C4-2B (cell line): ENCODE results near the gene TMPRSS9.

ENCODE experiments used
- H3K27ac ChIP-seq: fragments of 450-650 bp; 2 replicates; pipeline ENCODE4 v1.5.1; 2017
- ZFX ChIP-seq: fragments of 450-650 bp; IDR thresholded peaks from 2 replicates; pipeline ENCODE4 v1.6.1; 2017
- TF ChIP-seq, protein P1 (sequence below): fragments of 450-650 bp; conservative IDR thresholded peaks from 2 replicates; pipeline ENCODE4 v1.5.1; 2017; ENCODE audit warnings: mild to moderate bottlenecking

The TMPRSS9 gene

DNA sequence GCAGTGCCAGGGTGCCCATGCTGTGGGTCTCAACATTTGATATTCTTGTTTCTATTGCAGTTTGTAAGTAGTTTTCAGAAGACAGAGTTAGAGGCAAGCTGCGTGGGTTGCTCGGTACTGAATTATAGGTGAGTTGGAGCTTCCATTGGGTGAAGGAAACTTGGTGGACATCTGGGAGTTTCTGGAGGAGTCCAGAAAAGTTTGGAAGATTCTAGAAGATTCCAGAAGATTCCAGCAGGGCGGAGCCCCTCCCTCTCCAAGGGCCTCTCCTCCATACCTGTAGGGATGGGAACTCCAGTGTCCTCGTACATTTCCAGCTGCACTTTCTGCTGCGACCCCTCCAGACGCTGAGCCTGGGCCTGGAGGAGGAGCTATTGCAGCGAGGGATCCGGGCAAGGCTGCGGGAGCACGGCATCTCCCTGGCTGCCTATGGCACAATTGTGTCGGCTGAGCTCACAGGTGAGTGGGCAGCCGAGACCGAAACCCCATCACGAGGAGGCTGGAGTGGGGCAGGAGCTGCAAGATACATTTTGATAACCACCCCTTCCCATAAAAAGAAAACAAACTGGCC, 38.8 kb downstream of the TMPRSS9 start:
- TF ChIP-seq, protein P1, sequence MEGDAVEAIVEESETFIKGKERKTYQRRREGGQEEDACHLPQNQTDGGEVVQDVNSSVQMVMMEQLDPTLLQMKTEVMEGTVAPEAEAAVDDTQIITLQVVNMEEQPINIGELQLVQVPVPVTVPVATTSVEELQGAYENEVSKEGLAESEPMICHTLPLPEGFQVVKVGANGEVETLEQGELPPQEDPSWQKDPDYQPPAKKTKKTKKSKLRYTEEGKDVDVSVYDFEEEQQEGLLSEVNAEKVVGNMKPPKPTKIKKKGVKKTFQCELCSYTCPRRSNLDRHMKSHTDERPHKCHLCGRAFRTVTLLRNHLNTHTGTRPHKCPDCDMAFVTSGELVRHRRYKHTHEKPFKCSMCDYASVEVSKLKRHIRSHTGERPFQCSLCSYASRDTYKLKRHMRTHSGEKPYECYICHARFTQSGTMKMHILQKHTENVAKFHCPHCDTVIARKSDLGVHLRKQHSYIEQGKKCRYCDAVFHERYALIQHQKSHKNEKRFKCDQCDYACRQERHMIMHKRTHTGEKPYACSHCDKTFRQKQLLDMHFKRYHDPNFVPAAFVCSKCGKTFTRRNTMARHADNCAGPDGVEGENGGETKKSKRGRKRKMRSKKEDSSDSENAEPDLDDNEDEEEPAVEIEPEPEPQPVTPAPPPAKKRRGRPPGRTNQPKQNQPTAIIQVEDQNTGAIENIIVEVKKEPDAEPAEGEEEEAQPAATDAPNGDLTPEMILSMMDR = no peak
- H3K27ac ChIP-seq = no peak overlapping the region

- no peak overlapping the region for H3K27ac ChIP-seq
- TF ChIP-seq, protein P1 = no peak
- no peak for TF ChIP-seq ZFX
Observed at GRCh38 chr19:2399582-2399981, 39.5 kb downstream of the TMPRSS9 start.

- no peak overlapping the region for H3K27ac ChIP-seq
- TF ChIP-seq ZFX = no peak
- TF ChIP-seq, protein P1 = no peak
Observed at GRCh38 chr19:2408247-2408646, 48.2 kb downstream of the TMPRSS9 start.

GRCh38 chr19:2409352-2409912, 49.4 kb downstream of the TMPRSS9 start:
- no peak for TF ChIP-seq ZFX
- TF ChIP-seq, protein P1 = no peak
- no peak overlapping the region for H3K27ac ChIP-seq

DNA sequence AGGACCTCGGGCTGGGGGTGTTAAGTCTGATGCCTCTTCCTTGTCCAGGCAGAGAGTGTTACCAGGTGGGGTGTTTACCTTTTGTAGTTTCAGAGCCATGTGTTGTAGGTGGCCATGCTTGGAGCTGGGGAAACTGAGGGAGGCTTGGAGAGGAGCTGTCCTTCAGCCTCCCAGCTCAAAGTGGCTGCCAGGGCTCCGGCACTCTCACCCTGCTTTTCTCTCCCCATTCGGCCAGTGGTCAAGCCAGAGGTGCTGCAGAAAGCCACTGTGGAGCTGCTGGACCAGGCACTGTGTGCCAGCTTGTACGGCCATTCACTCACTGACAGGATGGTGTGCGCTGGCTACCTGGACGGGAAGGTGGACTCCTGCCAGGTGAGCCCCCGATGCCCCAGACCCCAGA, 50.0 kb downstream of the TMPRSS9 start:
- TF ChIP-seq, protein P1 = no peak
- TF ChIP-seq ZFX = no peak
- H3K27ac ChIP-seq = no peak overlapping the region

DNA sequence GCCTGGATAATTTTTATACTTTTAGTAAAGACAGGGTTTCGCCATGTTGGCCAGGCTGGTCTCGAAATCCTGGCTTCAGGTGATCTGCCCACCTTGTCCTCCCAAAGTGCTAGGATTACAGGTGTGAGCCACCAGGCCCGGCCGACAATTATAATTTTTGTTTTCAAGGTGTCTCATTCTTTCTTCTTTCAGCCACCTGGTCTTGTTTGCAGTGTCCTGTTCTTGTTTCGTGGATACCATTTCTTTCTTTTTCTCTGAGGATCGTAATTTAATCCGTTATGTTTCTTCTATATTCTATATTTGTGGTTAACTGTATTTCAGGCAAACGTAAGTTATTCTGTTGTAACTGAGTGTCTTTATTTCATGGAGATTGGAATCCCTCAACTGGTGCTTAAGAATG, 51.6 kb downstream of the TMPRSS9 start:
- no peak overlapping the region for H3K27ac ChIP-seq

DNA sequence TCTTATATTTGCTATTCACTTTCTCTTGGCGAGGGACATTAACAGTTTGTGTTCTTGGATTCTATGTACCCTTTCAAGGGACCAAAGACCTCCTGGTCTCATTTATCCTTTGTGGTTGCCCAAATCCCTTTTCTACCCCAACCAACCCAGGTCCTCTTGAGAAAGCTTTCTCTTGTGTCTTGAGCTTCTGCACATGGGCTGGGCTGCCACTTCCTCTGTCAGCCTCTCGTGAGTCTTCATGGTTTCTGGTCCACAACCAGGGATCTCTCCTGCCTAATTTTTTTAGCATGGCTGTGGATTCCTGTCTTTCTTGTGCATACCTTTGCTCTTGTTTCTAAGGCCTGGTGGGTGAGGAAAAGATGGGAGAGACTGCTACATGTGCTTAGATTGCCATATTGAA, 52.4 kb downstream of the TMPRSS9 start:
- H3K27ac ChIP-seq = no peak overlapping the region
- TF ChIP-seq, protein P1 = no peak
- TF ChIP-seq ZFX = no peak

More for the DNA sequence above, 51.6 kb downstream of the TMPRSS9 start:
- TF ChIP-seq, protein P1 = no peak
- TF ChIP-seq ZFX = no peak
